K562 (cell line): ENCODE data around the gene OTP. TPM values are rescaled to one million over a fixed set of nuclear protein-coding genes. Genes with fewer than 3 reads are reported as not detected.

Experiments
- ATAC-seq: fragments of 200-7000 bp; cut with Tn5 transposase; 3 replicates; pipeline ENCODE4 v1.9.1; 2020; ENCODE audit warnings: moderate library complexity
- BruUV-seq: library from RNA; stranded (reverse); fragments of 400-500 nt; replicated peaks from 2 replicates; lab custom pipeline; 2021; lab: Mats Ljungman, UMichigan
- CTCF ChIA-PET: fragments of 300-600 bp; formaldehyde crosslinking; extraction: SDS; loops from one replicate; lab custom pipeline; 2021; ENCODE audit warnings: low intra/inter-chr PET ratio; lab: Yijun Ruan, JAX
- POLR2A ChIA-PET: fragments of 300-600, 350-650 bp; sonication (Branson Sonifier 250); formaldehyde crosslinking; extraction: SDS; loops from one replicate; lab custom pipeline; 2021; ENCODE audit warnings: antibody characterized with exemption, inconsistent platforms; lab: Yijun Ruan, JAX
- DNase-seq, 4 experiments: peaks; one replicate each; pipeline versions ENCODE4 v3.0.0 to v3.0.0-alpha.2; 2011 to 2018; ENCODE audit warnings: low spot score in 3 of 4, mixed read lengths in 3 of 4; ENCODE audit errors: extremely low read depth in 1 of 4
- FAIRE-seq: peaks from 2 replicates; lab custom pipeline; 2011; peaks lifted over from hg19 to GRCh38; lab: Jason Lieb, UNC
- H2AFZ ChIP-seq: 2 replicates; pipeline ENCODE4 v1.6.0; 2011; ENCODE audit warnings: low read depth, low read length, control low read depth, inconsistent platforms
- H3K27ac ChIP-seq: fragments of 200-600 bp; 3 replicates; pipeline ENCODE4 v1.8.0; 2011; ENCODE audit warnings: low read depth, mild to moderate bottlenecking, control low read depth, inconsistent platforms, low read length, moderate library complexity, mixed read lengths; ENCODE audit errors: extremely low read depth
- H3K27me3 ChIP-seq, 2 experiments: fragments of 300-600 bp in 1 of 2; 2 replicates in 1 of 2; 3 replicates in 1 of 2; pipeline versions ENCODE4 v1.6.0 to v1.8.0; 2011; ENCODE audit warnings: inconsistent platforms in 2 of 2, low read length in 2 of 2, mild to moderate bottlenecking in 1 of 2, mixed read lengths in 1 of 2, moderate library complexity in 1 of 2; ENCODE audit not compliant: control insufficient read depth in 2 of 2, insufficient read depth in 2 of 2
- H3K36me3 ChIP-seq: fragments of 300-600 bp; 3 replicates; pipeline ENCODE4 v1.8.0; 2011; ENCODE audit warnings: mild to moderate bottlenecking, low read length, inconsistent platforms; ENCODE audit not compliant: control insufficient read depth, insufficient read depth
- H3K4me1 ChIP-seq, 2 experiments: fragments of 200-600 bp in 1 of 2; replicated peaks in 1 of 2; 2 replicates in 1 of 2; 3 replicates in 1 of 2; pipeline versions ENCODE4 v1.5.1 to v1.8.0; 2011; ENCODE audit warnings: inconsistent platforms in 2 of 2, low read length in 2 of 2, mild to moderate bottlenecking in 1 of 2, mixed read lengths in 1 of 2, moderate library complexity in 1 of 2; ENCODE audit not compliant: control insufficient read depth in 2 of 2, insufficient read depth in 2 of 2
- H3K4me2 ChIP-seq: 2 replicates; pipeline ENCODE4 v1.6.1; 2011; ENCODE audit warnings: low read length, control low read depth, inconsistent platforms, mixed read lengths; ENCODE audit not compliant: insufficient read depth
- H3K4me3 ChIP-seq: fragments of 200-600 bp; sonication (generic), shearing (Covaris generic); 2 replicates; pipeline ENCODE4 v1.5.1; 2016; ENCODE audit warnings: control low read depth, inconsistent platforms
- H3K79me2 ChIP-seq: fragments of 200-600 bp; 3 replicates; pipeline ENCODE4 v1.8.0; 2011; ENCODE audit warnings: low read length, inconsistent platforms; ENCODE audit not compliant: control insufficient read depth, insufficient read depth
- H3K9ac ChIP-seq, 2 experiments: 2 replicates each; pipeline versions ENCODE4 v1.6.0 to v1.6.1; 2011; ENCODE audit warnings: low read depth in 2 of 2, low read length in 2 of 2, control low read depth in 1 of 2, inconsistent platforms in 1 of 2, mild to moderate bottlenecking in 1 of 2, mixed read lengths in 1 of 2; ENCODE audit not compliant: insufficient read depth in 1 of 2
- H3K9me1 ChIP-seq: one replicate; pipeline ENCODE4 v1.6.0; 2011; ENCODE audit warnings: inconsistent platforms, mild to moderate bottlenecking, low read length, moderate library complexity; ENCODE audit not compliant: control insufficient read depth, insufficient read depth
- H3K9me3 ChIP-seq: replicated peaks from 2 replicates; pipeline ENCODE4 v1.5.1; 2011; ENCODE audit warnings: low read depth, low read length, inconsistent platforms; ENCODE audit not compliant: control insufficient read depth, insufficient read depth
- H4K20me1 ChIP-seq: replicated peaks from 2 replicates; pipeline ENCODE4 v1.6.1; 2011; ENCODE audit warnings: low read length, inconsistent platforms, mixed read lengths; ENCODE audit not compliant: control insufficient read depth, insufficient read depth
- HSF4 ChIP-seq: fragments of 250-450 bp; sonication (Bioruptor Pico); IDR thresholded peaks from 2 replicates; pipeline ENCODE4 v2.1.2; 2022; ENCODE audit warnings: mild to moderate bottlenecking, moderate library complexity, borderline replicate concordance
- PHF8 ChIP-seq: fragments of 200-600 bp; sonication (generic); IDR thresholded peaks from 2 replicates; pipeline ENCODE4 v1.6.1; 2012; ENCODE audit warnings: mixed run types, mild to moderate bottlenecking, inconsistent platforms, low read length, moderate library complexity, borderline replicate concordance
- RNF2 ChIP-seq: sonication (generic); IDR thresholded peaks from 2 replicates; pipeline ENCODE4 v1.6.1; 2016
- TCF3 ChIP-seq: sonication (generic); formaldehyde crosslinking; IDR thresholded peaks from 2 replicates; pipeline ENCODE4 v1.4.0; 2020; ENCODE audit warnings: mild to moderate bottlenecking, missing genetic modification reagents
- TRIM28 ChIP-seq: fragments of 450-650 bp; IDR thresholded peaks from 2 replicates; pipeline ENCODE4 v1.6.1; 2017
- ZC3H11A ChIP-seq: IDR thresholded peaks from 2 replicates; pipeline ENCODE4 v1.6.1; 2012; ENCODE audit warnings: low read depth, low read length, improper control_type of control experiment
- WGBS: fragments of 100-300 bp; shearing (Covaris generic); methylation state at CpG from one replicate; pipeline ENCODE4 v1.1.6; 2016; ENCODE audit warnings: low coverage, mixed read lengths; ENCODE audit not compliant: insufficient coverage; ENCODE audit errors: missing lambda C conversion rate; 5-methylcytosine and 5-hydroxymethylcytosine counted together
- in situ Hi-C: fragments of 300-500 bp; cut with MboI; formaldehyde crosslinking; loops from 4 replicates; pipeline ENCODE4 v1.15.0; 2018; ENCODE audit warnings: inconsistent platforms, mixed read lengths
- intact Hi-C: fragments of 100-400 bp; cut with micrococcal nuclease; formaldehyde crosslinking; loops from 2 replicates; pipeline ENCODE4 v1.14.2; 2022
- polyA plus RNA-seq, 8 experiments: library from polyadenylated mRNA; depleted of rRNA in 4 of 8; stranded (reverse) in 5 of 8; unstranded in 3 of 8; fragments of >200 nt; fragmentation: Nextera tagmentation in 2 of 8; fragmentation: Illumina TruSeq in 1 of 8; extraction: Ambion mirVana in 2 of 8; extraction: Trizol in 1 of 8; gene quantifications; 2 replicates each; pipeline versions ENCODE4 v1.2.1 to v1.2.3, GENCODE V29; 2011 to 2014; ENCODE audit warnings: inconsistent platforms in 1 of 8, missing spikeins in 1 of 8
- total RNA-seq, 7 experiments: library from RNA; depleted of rRNA in 6 of 7; stranded (reverse); fragments of >200 nt in 6 of 7; fragmentation: Illumina TruSeq in 2 of 7; extraction: Trizol in 2 of 7; gene quantifications; 2 replicates each; pipeline versions ENCODE4 v1.2.1 to v1.2.3, GENCODE V29; 2011 to 2021; ENCODE audit warnings: low replicate concordance in 1 of 7
- TF ChIP-seq, protein P1 (sequence below): sonication (generic); formaldehyde crosslinking; IDR thresholded peaks from 2 replicates; pipeline ENCODE4 v1.4.0; 2020; ENCODE audit warnings: mild to moderate bottlenecking, missing genetic modification reagents

The OTP gene
- total and polyA plus RNA-seq, 9 of the 15 experiments (the other 6 are each of a cell fraction or from before 2014, with no cell fraction given) = 0.04 to 0.16 (median 0.06) TPM; not detected in 4

DNA sequence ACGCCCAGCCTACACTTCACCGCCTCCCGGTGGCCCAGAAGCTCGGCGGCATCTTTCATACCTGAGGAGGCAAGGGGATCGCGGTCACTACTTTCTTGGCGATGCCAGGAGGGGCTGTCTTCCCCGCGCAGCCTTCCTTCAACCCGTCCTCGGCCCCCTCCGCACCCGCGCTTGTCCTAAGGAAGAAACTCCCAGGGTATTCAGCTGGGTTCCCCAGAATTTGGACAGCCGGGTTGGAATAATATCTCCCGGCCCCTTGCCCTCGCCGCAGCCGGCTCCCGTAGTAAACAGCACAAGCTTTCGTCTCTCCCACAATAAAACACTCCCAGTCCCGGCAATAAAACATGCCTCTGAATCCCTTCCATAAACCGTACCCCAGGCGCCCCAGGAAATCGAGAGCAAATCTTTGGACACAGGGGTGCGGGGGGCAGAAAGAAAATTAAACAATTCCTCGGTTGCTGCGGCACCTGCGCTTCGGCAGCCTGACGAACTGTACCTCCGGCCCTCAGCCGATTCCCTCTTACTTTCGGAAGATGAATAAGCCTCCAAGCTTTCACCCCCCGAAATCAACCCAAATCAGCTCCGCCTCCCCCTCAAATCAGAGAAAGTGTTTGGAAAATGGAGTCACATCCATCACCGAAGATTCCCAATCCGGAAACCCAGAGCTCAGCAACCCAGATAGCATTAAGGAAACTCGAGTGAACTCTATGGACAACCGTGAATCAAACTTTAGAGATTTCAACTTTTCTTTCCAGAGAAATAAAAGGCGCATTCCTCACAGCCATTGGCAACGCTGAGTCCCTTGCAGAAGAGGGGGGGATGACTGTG lies 1.1 kb downstream of the OTP start:
- Histone ChIP-seq H3K27ac (no peak overlapping the region), H3K9ac (no peak overlapping the region), H3K79me2 (no peaks in the 10 kb centered on the region), H2AFZ (no peak overlapping the region), H3K9me3 (no peaks in the 10 kb centered on the region), H3K27me3 (peaks cover 56 to 67% of the 10 kb centered on the region in 2 experiments), H3K4me2 (no peak overlapping the region), H3K9me1 (peaks cover 4% of the 10 kb centered on the region), H3K4me3 (no peak overlapping the region), H3K36me3 (no peaks in the 10 kb centered on the region), H3K4me1 (peaks cover 0 to 25% of the 10 kb centered on the region in 2 experiments; a peak in 2 of 5 replicates), H4K20me1 (no peaks in the 10 kb centered on the region)
- ChIA-PET POLR2A (interaction anchor here (1.0 kb wide), 1 partner anchor 16 kb away, joined by 3 read pairs; no protein-coding TSS in a partner anchor), CTCF (no interaction called here)
- FAIRE-seq (no peak), DNase-seq (no peak), ATAC-seq (no peak)
- TF ChIP-seq PHF8 (no peak), HSF4 (CRISPR knock-in tag) (no peak), TCF3 (no peak), RNF2 (no peak), TRIM28 (no peak), ZC3H11A (no peak)
- TF ChIP-seq, protein P1, sequence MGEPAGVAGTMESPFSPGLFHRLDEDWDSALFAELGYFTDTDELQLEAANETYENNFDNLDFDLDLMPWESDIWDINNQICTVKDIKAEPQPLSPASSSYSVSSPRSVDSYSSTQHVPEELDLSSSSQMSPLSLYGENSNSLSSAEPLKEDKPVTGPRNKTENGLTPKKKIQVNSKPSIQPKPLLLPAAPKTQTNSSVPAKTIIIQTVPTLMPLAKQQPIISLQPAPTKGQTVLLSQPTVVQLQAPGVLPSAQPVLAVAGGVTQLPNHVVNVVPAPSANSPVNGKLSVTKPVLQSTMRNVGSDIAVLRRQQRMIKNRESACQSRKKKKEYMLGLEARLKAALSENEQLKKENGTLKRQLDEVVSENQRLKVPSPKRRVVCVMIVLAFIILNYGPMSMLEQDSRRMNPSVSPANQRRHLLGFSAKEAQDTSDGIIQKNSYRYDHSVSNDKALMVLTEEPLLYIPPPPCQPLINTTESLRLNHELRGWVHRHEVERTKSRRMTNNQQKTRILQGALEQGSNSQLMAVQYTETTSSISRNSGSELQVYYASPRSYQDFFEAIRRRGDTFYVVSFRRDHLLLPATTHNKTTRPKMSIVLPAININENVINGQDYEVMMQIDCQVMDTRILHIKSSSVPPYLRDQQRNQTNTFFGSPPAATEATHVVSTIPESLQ (CRISPR knock-in tag) = no peak
- intact Hi-C loops = no loop called here
- WGBS = 13% methylated on average over 34 of the region's 43 CpGs
- in situ Hi-C loops = no loop called here
- no TSS peak for BruUV-seq
